ENCODE measurements around the gene TEX12.
"Not testable (repeated sequence)": the region's sequence is repeated elsewhere in the genome, so short reads cannot be mapped to it uniquely, and the experiment has no call there.

TEX12 gene, protein sequence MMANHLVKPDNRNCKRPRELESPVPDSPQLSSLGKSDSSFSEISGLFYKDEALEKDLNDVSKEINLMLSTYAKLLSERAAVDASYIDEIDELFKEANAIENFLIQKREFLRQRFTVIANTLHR

GRCh38 chr11:112167145-112167544 is at the start of gene TEX12:
Gene TEX12 (plus strand): TSS chr11:112167372. CDS start chr11:112169269, 1,897 bp downstream.
- DNase-seq, result no peak

DNA sequence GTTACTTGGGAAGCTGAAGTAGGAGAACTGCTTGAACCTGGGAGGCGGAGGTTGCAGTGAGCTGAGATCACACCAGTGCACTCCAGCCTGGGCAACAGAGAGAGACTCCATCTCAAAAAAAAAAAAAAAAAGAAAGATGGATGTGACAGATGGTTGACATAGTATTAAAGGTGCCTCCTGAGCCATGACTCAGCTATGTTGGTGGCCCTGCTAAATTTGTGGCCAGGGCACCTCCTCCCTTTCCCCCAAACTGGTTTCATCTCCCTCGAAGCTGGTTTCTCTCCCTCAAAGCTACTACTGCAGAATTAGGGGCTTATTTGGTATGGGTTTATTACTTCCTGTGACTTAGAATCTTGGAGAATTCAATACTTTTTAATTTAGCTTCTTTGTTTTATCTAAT is 49.0 kb upstream of the TEX12 start:
- DNase-seq, result peak; percentile 37

DNA sequence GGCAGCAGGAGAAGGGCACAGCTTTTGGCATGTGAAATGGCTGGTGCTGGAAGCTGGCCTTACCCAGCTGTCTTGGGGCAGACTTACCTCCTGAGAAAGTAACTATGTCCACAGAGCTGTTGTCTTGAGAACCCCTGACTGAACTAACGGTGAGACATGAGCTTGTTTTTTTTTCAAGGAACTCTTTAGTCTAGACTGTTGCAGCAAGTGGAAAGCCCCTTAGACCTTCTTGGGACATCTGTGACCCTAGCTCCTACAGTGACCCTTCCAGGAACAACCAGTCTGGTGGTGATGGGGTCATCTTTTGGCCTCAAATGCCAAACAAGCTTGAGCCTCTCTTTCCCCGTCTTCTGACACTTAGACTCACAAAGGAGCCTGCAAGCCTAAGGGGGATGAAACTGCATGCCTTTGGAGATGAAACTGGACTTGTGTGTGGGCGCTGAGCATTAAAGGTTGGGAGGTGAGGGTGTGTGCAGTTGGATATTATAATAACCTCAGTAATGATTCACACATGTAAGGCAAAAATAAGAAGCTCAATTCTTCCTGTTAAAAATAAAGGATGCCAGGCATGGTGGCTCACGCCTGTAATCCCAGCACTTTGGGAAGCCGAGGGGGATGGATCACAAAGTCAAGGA is 45.1 kb upstream of the TEX12 start:
- no peak for DNase-seq

DNA sequence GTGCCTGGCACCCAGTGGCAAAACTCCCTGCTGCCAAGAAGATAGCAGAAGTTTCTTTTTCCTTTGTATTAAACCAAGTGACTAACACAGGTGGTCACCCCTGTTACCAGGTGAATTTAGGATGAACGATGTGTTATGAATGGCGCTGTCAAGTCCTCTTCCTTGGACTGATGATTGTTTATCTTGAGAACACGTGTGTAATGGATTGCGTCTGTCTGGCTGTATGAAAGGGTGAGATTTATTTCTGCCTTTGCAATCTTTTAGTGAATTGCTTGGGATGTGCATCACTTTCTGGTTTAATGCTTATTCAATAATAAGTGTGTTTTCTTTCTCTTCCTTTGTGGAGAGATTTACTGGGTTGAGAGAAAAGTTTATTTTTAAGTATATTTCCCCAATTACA is 44.0 kb upstream of the TEX12 start:
- DNase-seq, result no peak

GRCh38 chr11:112127056-112127455 is 40.1 kb upstream of the TEX12 start:
- DNase-seq, result no peak

DNA sequence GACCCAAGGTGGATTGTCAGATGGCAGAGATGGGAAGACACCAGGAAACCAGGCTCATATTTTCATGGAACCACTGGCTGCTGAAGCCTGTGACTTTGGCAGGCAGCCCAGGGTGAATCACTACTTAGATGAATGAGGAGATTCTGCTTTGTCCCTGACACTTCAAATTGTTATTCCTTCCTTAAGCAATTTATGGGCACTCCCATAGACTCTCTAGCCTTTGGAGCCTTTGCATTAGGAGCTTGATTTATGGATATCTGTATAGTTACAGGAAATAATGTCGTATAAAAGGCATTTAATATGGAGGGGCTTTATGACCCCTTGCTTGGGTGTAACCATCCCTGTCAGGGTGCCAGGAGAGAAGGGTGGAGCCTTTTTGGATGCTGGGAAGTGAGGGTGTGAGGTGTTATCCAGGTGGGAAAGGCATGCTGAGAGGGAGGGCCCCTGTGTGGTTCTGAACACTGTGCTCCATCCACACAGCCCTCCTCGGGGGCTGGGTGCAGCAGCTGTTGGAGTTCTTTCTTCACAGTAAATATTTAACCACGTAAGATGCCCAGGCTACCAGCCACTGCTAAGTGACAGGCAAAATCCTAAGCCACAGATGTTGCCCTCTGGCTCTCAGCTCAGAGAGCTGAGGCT is 38.6 kb upstream of the TEX12 start:
- DNase-seq, result no peak

DNA sequence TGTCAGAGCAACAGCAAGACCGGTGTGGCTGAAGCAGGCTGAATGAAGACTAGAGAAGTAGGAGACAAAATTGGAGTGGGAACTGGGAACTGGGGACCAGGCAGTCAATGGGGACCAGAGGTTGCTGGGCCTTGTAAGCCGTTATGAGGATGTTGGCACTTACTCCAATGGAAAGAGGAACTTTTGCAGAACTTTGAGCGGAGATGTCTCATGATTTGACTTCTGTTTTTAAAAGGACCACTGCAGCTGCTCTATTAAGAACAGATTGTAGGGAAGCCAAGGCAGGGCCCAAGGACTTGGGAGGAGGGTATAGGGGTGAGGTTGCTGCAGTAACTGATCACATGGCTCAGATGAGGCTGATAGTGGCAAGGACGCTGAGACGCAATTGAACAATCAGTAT is 37.5 kb upstream of the TEX12 start:
- no peak for DNase-seq

- DNase-seq, result no peak
Observed at GRCh38 chr11:112132737-112133136, 34.4 kb upstream of the TEX12 start.

GRCh38 chr11:112134473-112134872 is 32.7 kb upstream of the TEX12 start:
- no peak for DNase-seq

- no peak for DNase-seq
Observed at GRCh38 chr11:112143597-112143996, 23.6 kb upstream of the TEX12 start.

DNA sequence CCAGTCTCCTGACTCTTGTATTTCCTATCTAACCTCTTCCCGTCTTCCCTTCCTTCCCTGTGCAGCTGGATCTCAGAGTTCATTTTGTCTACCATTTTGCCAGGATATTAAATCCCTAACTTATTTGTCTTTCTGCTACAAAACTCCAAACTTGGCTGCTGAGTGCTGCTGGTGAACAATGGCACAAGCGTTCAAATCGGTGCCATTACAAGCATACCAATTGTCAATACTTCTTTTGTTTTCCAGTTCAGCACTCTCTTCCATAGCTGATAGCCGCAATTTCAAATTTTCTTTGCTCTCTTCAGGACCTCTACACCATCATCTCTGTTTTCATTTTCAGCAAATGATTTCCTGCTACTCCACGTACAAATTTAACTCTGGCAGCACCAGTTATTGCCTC is 16.7 kb upstream of the TEX12 start:
- no peak for DNase-seq

- no peak for DNase-seq
Observed at GRCh38 chr11:112156153-112156955, 10.8 kb upstream of the TEX12 start.

DNA sequence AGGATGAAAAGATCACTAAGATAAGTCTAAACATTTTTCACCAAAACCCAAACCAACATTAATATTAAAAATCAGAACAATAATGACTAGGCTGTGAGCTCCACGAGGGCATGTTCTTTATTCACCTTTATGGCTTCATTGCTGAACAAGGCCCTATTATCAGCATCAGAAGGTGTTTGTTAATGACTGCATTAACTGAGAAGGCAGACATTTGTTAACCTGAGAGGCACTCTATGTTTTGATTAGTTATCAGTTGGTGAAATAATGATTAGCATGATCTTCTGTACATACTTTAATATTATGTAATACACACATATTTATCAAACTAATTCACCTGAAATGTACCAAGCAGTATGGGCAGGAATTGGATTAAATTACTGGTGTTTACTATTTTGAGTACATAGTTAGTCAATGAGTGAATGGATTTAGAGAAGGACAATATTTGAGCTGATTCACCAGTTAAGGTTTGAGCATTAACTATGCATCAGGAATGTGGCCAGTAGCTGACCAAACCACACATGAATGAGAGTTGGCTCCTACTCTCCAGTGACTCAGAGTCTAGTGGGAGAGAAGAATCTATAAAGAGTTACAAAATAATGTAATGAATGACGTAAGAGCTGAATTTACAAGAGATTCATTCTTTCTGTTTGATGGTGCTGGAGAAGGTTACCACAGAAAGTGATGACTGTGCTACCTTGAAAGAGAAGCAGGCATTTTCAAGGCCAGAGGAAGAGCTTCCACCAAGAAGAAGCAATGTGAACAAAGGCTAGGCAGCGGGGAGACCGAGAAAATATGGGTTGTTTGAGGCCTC is 10.0 kb upstream of the TEX12 start:
- DNase-seq, result no peak

- DNase-seq, result no peak
Observed at GRCh38 chr11:112159098-112160065, 7.8 kb upstream of the TEX12 start.

DNA sequence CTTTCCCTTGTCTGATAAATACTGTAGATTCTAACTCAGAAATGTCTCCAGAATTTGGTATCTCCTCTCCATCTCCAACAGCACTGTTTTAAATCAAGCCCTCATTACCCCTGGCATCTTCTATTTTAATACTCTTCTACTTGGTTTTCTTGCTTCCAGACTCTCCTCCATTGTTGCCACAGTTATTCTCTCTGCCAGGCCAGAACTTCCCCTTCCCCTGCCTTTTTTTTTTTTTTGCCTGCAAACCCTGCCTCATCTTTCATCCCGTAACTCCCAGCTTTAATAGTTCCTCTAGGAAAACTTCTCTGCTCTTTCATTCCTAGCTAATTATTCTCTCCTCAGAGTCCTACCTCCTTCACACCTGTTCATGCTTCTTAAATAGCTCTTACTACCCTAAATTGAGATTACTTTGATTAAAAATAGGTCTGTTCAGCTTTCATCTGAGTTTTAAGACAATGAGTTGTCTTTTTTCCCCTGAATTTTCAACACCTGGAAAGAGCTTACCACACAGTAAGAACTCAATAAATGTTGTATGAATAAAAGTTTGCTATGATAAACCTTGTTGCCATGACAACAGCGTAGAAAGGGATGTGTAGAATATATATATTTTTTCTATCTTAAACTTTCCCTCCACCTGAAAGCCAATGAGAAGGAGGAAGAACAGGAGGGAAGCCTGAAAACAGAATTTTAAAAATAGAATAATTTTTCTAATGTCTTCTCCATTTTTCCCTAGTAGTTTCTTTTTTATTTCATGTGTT is 6.9 kb upstream of the TEX12 start:
- no peak for DNase-seq

DNA sequence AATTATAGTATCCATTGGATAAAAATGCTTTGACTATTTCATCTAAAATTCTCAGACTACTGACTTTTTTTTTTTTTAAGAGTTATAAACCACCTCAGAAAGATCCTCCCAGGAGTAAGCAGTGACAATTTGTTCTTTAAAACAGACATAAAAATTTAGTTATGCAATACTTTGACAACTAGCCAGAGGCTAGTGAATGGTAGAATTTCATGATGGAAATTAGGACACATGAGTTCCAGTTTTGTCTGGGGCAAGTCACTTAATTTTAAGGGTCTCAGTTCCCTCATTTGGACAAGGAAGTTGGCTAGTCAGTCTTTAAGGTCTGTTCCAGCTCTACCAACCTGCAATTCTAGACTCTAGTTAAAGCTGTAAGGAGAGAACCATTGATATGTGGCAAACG is 6.2 kb upstream of the TEX12 start:
- DNase-seq, result no peak

- DNase-seq, result not testable (repeated sequence)
Observed at GRCh38 chr11:112162200-112162599, 5.0 kb upstream of the TEX12 start.

DNA sequence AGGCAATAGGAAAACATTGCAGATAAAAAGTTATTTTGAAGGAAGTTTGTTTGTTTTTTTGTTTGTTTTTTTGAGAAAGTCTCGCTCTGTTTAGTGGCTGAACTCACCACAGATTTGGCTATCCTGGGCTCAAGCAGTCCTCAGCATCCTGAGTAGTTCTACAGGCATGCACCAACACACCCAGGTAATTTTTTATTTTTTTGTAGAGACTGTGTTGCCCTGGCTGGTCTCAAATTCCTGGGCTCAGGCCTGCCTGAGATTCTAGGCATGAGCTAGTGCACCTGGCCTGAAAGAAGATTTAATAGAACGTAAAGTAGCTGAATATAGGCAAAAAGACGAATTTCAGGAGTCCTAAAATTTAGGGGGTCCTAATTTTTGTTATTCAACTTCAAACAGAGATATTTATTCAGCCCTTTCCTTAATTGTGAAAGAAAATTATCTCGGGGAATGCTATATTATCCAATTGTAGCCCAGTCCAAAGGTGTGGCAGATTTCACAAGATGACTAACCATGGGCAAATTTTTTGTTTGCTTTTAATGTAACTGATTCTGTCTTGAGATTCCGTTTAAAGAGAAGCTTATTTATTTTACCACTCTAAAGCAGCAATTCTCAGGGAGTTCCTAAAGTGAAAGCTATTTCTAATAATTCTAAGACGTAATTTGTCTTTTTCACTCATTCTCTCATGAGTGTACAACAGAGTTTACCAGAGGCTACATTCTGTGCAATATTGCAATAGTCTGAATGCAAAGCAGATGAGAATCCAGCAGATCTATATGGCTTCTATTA is 4.2 kb upstream of the TEX12 start:
- DNase-seq, result no peak

- DNase-seq, result no peak
Observed at GRCh38 chr11:112163875-112164685, 3.1 kb upstream of the TEX12 start, which contains the start of gene IL18. Gene IL18 (minus strand): TSS chr11:112164094. CDS start chr11:112155053, 9,041 bp downstream.
